Fibroblast of lung (primary cell): ENCODE data around the gene ITGA2. TPM values are rescaled to one million over a fixed set of nuclear protein-coding genes. Genes with fewer than 3 reads are reported as not detected.

ENCODE experiments used
- DNase-seq, 2 donors: peaks; one replicate each; pipeline versions ENCODE4 v3.0.0 to v3.0.0-alpha.2; 2010; ENCODE audit warnings: low read depth in 2 of 2
- H2AFZ ChIP-seq: 2 replicates; pipeline ENCODE4 v1.5.1; 2012; ENCODE audit warnings: low read length, control low read depth, inconsistent platforms
- H3K27ac ChIP-seq: 2 replicates; pipeline ENCODE4 v1.5.1; 2011; ENCODE audit warnings: low read length, control low read depth; ENCODE audit not compliant: insufficient read depth
- H3K27me3 ChIP-seq: 2 replicates; pipeline ENCODE4 v1.5.1; 2011; ENCODE audit warnings: mild to moderate bottlenecking, low read length; ENCODE audit not compliant: control insufficient read depth, insufficient read depth
- H3K36me3 ChIP-seq: 2 replicates; pipeline ENCODE4 v1.5.1; 2011; ENCODE audit warnings: low read length; ENCODE audit not compliant: control insufficient read depth, insufficient read depth
- H3K4me1 ChIP-seq: 2 replicates; pipeline ENCODE4 v1.5.1; 2011; ENCODE audit warnings: low read length; ENCODE audit not compliant: control insufficient read depth, insufficient read depth; ENCODE audit errors: extremely low read depth
- H3K4me2 ChIP-seq: 2 replicates; pipeline ENCODE4 v1.5.1; 2011; ENCODE audit warnings: low read length, control low read depth; ENCODE audit not compliant: insufficient read depth; ENCODE audit errors: extremely low read depth
- H3K4me3 ChIP-seq, 4 experiments: fragments of 200-600 bp in 1 of 4; sonication (generic) in 1 of 4; replicated peaks in 1 of 4; 2 replicates each; pipeline ENCODE4 v1.5.1; 2011 to 2016; ENCODE audit warnings: low read length in 4 of 4, low read depth in 3 of 4, mild to moderate bottlenecking in 3 of 4, control low read depth in 2 of 4, inconsistent platforms in 1 of 4, mixed read lengths in 1 of 4; ENCODE audit not compliant: insufficient read depth in 1 of 4; ENCODE audit errors: control extremely low read depth in 1 of 4
- H3K79me2 ChIP-seq: 2 replicates; pipeline ENCODE4 v1.5.1; 2012; ENCODE audit warnings: mild to moderate bottlenecking, low read length, inconsistent platforms; ENCODE audit not compliant: control insufficient read depth, insufficient read depth
- H3K9ac ChIP-seq: 2 replicates; pipeline ENCODE4 v1.5.1; 2011; ENCODE audit warnings: mild to moderate bottlenecking, low read length, control low read depth; ENCODE audit not compliant: insufficient read depth
- H3K9me3 ChIP-seq: 2 replicates; pipeline ENCODE4 v1.5.1; 2012; ENCODE audit warnings: low read depth, low read length; ENCODE audit not compliant: control insufficient read depth, insufficient read depth
- H4K20me1 ChIP-seq: 2 replicates; pipeline ENCODE4 v1.5.1; 2011; ENCODE audit warnings: low read length; ENCODE audit not compliant: control insufficient read depth, insufficient read depth; ENCODE audit errors: extremely low read depth
- CTCF ChIP-seq, 2 donors: IDR thresholded peaks in 1 of 2; conservative IDR thresholded peaks in 1 of 2; 1 replicate in 1 of 2; 2 replicates in 1 of 2; pipeline ENCODE4 v1.5.1; 2011 to 2012; ENCODE audit warnings: low read length in 2 of 2, control low read depth in 1 of 2, inconsistent platforms in 1 of 2, low read depth in 1 of 2, mild to moderate bottlenecking in 1 of 2
- EZH2 ChIP-seq: IDR thresholded peaks from 2 replicates; pipeline ENCODE4 v1.5.1; 2012; ENCODE audit warnings: low read length, control low read depth, mild to moderate bottlenecking; ENCODE audit errors: missing control alignments
- polyA plus RNA-seq, 2 donors: library from polyadenylated mRNA; depleted of rRNA in 1 of 2; stranded (reverse) in 1 of 2; unstranded in 1 of 2; fragments of >200 nt; gene quantifications; 2 replicates each; pipeline ENCODE4 v1.2.1, GENCODE V29; 2011 to 2012; ENCODE audit warnings: missing spikeins in 1 of 2
- total RNA-seq: library from RNA; depleted of rRNA; stranded (reverse); fragments of >200 nt; gene quantifications from 2 replicates; pipeline ENCODE4 v1.2.1, GENCODE V29; 2014

Gene ITGA2
- total and polyA plus RNA-seq, 2 donors (not counting 1 experiment from before 2014, with no cell fraction given), result 9.4 to 75.5 TPM

GRCh38 chr5:53037141-53037859 lies 48.1 kb downstream of the ITGA2 start:
- Histone ChIP-seq H3K4me3 (no peak overlapping the region), H3K27ac (peak overlapping the region; percentile 51), H3K9me3 (no peaks in the 10 kb centered on the region), H4K20me1 (no peaks in the 10 kb centered on the region), H3K79me2 (peaks cover 19% of the 10 kb centered on the region), H3K36me3 (peaks cover 2% of the 10 kb centered on the region), H3K4me1 (peaks cover 21% of the 10 kb centered on the region), H3K27me3 (no peaks in the 10 kb centered on the region), H3K9ac (no peak overlapping the region), H3K4me2 (no peak overlapping the region), H2AFZ (no peak overlapping the region)
- peak; percentile 84 to 91 for DNase-seq
- TF ChIP-seq EZH2, result no peak
- TF ChIP-seq CTCF (conservative IDR thresholded peaks at IDR 0.05 in 1 of 2, IDR thresholded peaks at IDR 0.05 in 1 of 2; ENCODE audit: low read depth in 1 of 2, low read length in 2 of 2), result no peak

GRCh38 chr5:53038196-53038847 lies 49.2 kb downstream of the ITGA2 start:
- Histone ChIP-seq H2AFZ (no peak overlapping the region), H3K27ac (peak overlapping the region; percentile 51), H4K20me1 (no peaks in the 10 kb centered on the region), H3K27me3 (no peaks in the 10 kb centered on the region), H3K9ac (no peak overlapping the region), H3K79me2 (peaks cover 17% of the 10 kb centered on the region), H3K4me3 (no peak overlapping the region), H3K4me1 (peaks cover 19% of the 10 kb centered on the region), H3K9me3 (no peaks in the 10 kb centered on the region), H3K36me3 (peaks cover 2% of the 10 kb centered on the region), H3K4me2 (peak overlapping the region; percentile 46)
- no peak for TF ChIP-seq EZH2
- TF ChIP-seq CTCF (conservative IDR thresholded peaks at IDR 0.05 in 1 of 2, IDR thresholded peaks at IDR 0.05 in 1 of 2; ENCODE audit: low read depth in 1 of 2, low read length in 2 of 2), result no peak
- no peak for DNase-seq

GRCh38 chr5:53039855-53040254 lies 50.7 kb downstream of the ITGA2 start:
- TF ChIP-seq CTCF (conservative IDR thresholded peaks at IDR 0.05 in 1 of 2, IDR thresholded peaks at IDR 0.05 in 1 of 2; ENCODE audit: low read depth in 1 of 2, low read length in 2 of 2) (no peak), EZH2 (no peak)
- H3K36me3 ChIP-seq, result no peaks in the 10 kb centered on the region
- H3K27me3 ChIP-seq, result no peaks in the 10 kb centered on the region
- no peak overlapping the region for H3K4me3 ChIP-seq
- no peak overlapping the region for H3K27ac ChIP-seq
- peaks cover 21% of the 10 kb centered on the region for H3K4me1 ChIP-seq
- no peak overlapping the region for H2AFZ ChIP-seq
- no peaks in the 10 kb centered on the region for H3K9me3 ChIP-seq
- H3K79me2 ChIP-seq, result peaks cover 14% of the 10 kb centered on the region
- no peaks in the 10 kb centered on the region for H4K20me1 ChIP-seq
- no peak for DNase-seq
- H3K4me2 ChIP-seq, result no peak overlapping the region
- no peak overlapping the region for H3K9ac ChIP-seq
